Measurements from ENCODE around the gene CA11. TPM values are rescaled to one million over a fixed set of nuclear protein-coding genes. Genes with fewer than 3 reads are reported as not detected.
A peak's percentile ranks its signal among the peaks of the same experiment; 100 is the strongest.

The CA11 gene
- polyA plus RNA-seq, 1 donor from 2014 or later = 11.6 TPM

GRCh38 chr19:48619692-48620585 is 26.0 kb downstream of the CA11 start:
- Mint-ChIP-seq H3K9me3 (no peaks in the 10 kb centered on the region), H3K36me3 (peaks cover 4% of the 10 kb centered on the region), H3K27ac (peak overlapping the region; percentile 89 to 99 (median 96)), H3K27me3 (no peaks in the 10 kb centered on the region), H3K4me3 (peak overlapping the region; percentile 85 to 99 (median 98)), H3K4me1 (peaks cover 29 to 37% (median 32%) of the 10 kb centered on the region in 3 donors)

GRCh38 chr19:48618916-48619691 is 26.9 kb downstream of the CA11 start, which contains the start of the genes RPL18 and SPHK2:
RPL18 (minus strand) TSS chr19:48619178; CDS start chr19:48619143, 35 bp downstream.
SPHK2 (plus strand) TSS chr19:48619506; CDS start chr19:48620515, 1,009 bp downstream.
- Mint-ChIP-seq H3K27me3 (no peaks in the 10 kb centered on the region), H3K4me3 (peak within 1 kb of the TSS; percentile 85 to 99 (median 98)), H3K36me3 (peaks cover 4% of the 10 kb centered on the region), H3K4me1 (peaks cover 30 to 37% (median 30%) of the 10 kb centered on the region in 3 donors), H3K27ac (peak within 1 kb of the TSS; percentile 89 to 99 (median 96)), H3K9me3 (no peaks in the 10 kb centered on the region)

- H3K27me3 Mint-ChIP-seq = no peaks in the 10 kb centered on the region
- H3K27ac Mint-ChIP-seq = peak overlapping the region; percentile 89 to 99 (median 96)
- H3K4me1 Mint-ChIP-seq = peaks cover 23 to 31% (median 28%) of the 10 kb centered on the region in 3 donors
- peaks cover 4% of the 10 kb centered on the region for H3K36me3 Mint-ChIP-seq
- no peaks in the 10 kb centered on the region for H3K9me3 Mint-ChIP-seq
- H3K4me3 Mint-ChIP-seq = peak overlapping the region; percentile 85 to 99 (median 98)
Observed at GRCh38 chr19:48618278-48618915, 27.6 kb downstream of the CA11 start.

GRCh38 chr19:48617146-48617937 is 28.6 kb downstream of the CA11 start:
- H3K36me3 Mint-ChIP-seq = peaks cover 4% of the 10 kb centered on the region
- H3K27me3 Mint-ChIP-seq = no peaks in the 10 kb centered on the region
- H3K27ac Mint-ChIP-seq = peak overlapping the region; percentile 91 to 99 (median 96)
- peaks cover 21 to 27% (median 24%) of the 10 kb centered on the region in 3 donors for H3K4me1 Mint-ChIP-seq
- H3K4me3 Mint-ChIP-seq = peak overlapping the region; percentile 85 to 99 (median 98)
- H3K9me3 Mint-ChIP-seq = no peaks in the 10 kb centered on the region

GRCh38 chr19:48616491-48617056 is 29.4 kb downstream of the CA11 start:
- Mint-ChIP-seq H3K4me3 (peak overlapping the region; percentile 25 to 85 (median 83)), H3K36me3 (peaks cover 4% of the 10 kb centered on the region), H3K27me3 (no peaks in the 10 kb centered on the region), H3K9me3 (no peaks in the 10 kb centered on the region), H3K4me1 (peaks cover 21 to 25% (median 21%) of the 10 kb centered on the region in 3 donors), H3K27ac (peak overlapping the region in 1 of 3 donors; percentile 91)

- H3K4me1 Mint-ChIP-seq = peaks cover 21 to 25% (median 21%) of the 10 kb centered on the region in 3 donors
Observed at GRCh38 chr19:48616041-48616436, 29.9 kb downstream of the CA11 start.

GRCh38 chr19:48615231-48616040 is 30.6 kb downstream of the CA11 start:
- Mint-ChIP-seq H3K4me3 (peak overlapping the region in 1 of 4 donors; percentile 85), H3K9me3 (no peaks in the 10 kb centered on the region), H3K27me3 (no peaks in the 10 kb centered on the region), H3K27ac (peak overlapping the region in 1 of 3 donors; percentile 56), H3K36me3 (peaks cover 4% of the 10 kb centered on the region), H3K4me1 (peaks cover 21 to 25% (median 21%) of the 10 kb centered on the region in 3 donors)

More at GRCh38 chr19:48616041-48616436, 29.9 kb downstream of the CA11 start:
- Mint-ChIP-seq H3K9me3 (no peaks in the 10 kb centered on the region), H3K27me3 (no peaks in the 10 kb centered on the region), H3K27ac (peak overlapping the region in 1 of 3 donors; percentile 91), H3K36me3 (peaks cover 4% of the 10 kb centered on the region), H3K4me3 (peak overlapping the region; percentile 25 to 85 (median 83))

- Mint-ChIP-seq H3K36me3 (peaks cover 4% of the 10 kb centered on the region), H3K4me1 (peaks cover 17 to 21% (median 18%) of the 10 kb centered on the region in 3 donors), H3K27me3 (no peaks in the 10 kb centered on the region), H3K27ac (peak within 1 kb of the TSS in 2 of 3 donors; percentile 80 to 84), H3K4me3 (peak within 1 kb of the TSS in 2 of 4 donors; percentile 27 to 85), H3K9me3 (no peaks in the 10 kb centered on the region)
Observed at GRCh38 chr19:48614436-48615230, 31.4 kb downstream of the CA11 start, which contains the start of gene FAM83E. FAM83E (minus strand) TSS chr19:48615076; CDS start chr19:48613372, 1,704 bp downstream.

GRCh38 chr19:48613852-48614435 is 32.0 kb downstream of the CA11 start:
- H3K9me3 Mint-ChIP-seq = no peaks in the 10 kb centered on the region
- peaks cover 12 to 22% (median 17%) of the 10 kb centered on the region in 3 donors for H3K4me1 Mint-ChIP-seq
- H3K36me3 Mint-ChIP-seq = peaks cover 4% of the 10 kb centered on the region
- peak overlapping the region in 1 of 4 donors; percentile 82 for H3K4me3 Mint-ChIP-seq
- peak overlapping the region in 2 of 3 donors; percentile 80 to 84 for H3K27ac Mint-ChIP-seq
- no peaks in the 10 kb centered on the region for H3K27me3 Mint-ChIP-seq

- Mint-ChIP-seq H3K27me3 (peaks cover 2% of the 10 kb centered on the region), H3K4me1 (peaks cover 11 to 20% (median 16%) of the 10 kb centered on the region in 3 donors), H3K36me3 (peaks cover 2% of the 10 kb centered on the region), H3K27ac (peak overlapping the region in 2 of 3 donors; percentile 80 to 84), H3K4me3 (no peak overlapping the region), H3K9me3 (no peaks in the 10 kb centered on the region)
Observed at GRCh38 chr19:48613024-48613851, 32.7 kb downstream of the CA11 start.

- Mint-ChIP-seq H3K27ac (no peak overlapping the region), H3K4me3 (no peak overlapping the region)
Observed at GRCh38 chr19:48611872-48612271, 34.1 kb downstream of the CA11 start.

More at GRCh38 chr19:48611872-48612271, 34.1 kb downstream of the CA11 start:
- Mint-ChIP-seq H3K4me1 (peaks cover 7 to 16% (median 8%) of the 10 kb centered on the region in 3 donors), H3K36me3 (peaks cover 2% of the 10 kb centered on the region), H3K27me3 (peaks cover 2% of the 10 kb centered on the region), H3K9me3 (no peaks in the 10 kb centered on the region)
